HEK293 (cell line): Measurements from ENCODE around the gene MRTFB.

Experiments used
- CTCF ChIP-seq: fragments of 450-650 bp; formaldehyde crosslinking; IDR thresholded peaks from 2 replicates; pipeline ENCODE4 v1.5.1; 2016; ENCODE audit warnings: missing biosample characterization, missing genetic modification characterization
- OVOL3 ChIP-seq: fragments of 450-650 bp; formaldehyde crosslinking; IDR thresholded peaks from 2 replicates; pipeline ENCODE4 v1.5.1; 2016; ENCODE audit warnings: missing biosample characterization, missing genetic modification characterization
- SALL2 ChIP-seq: fragments of 450-650 bp; formaldehyde crosslinking; IDR thresholded peaks from 2 replicates; pipeline ENCODE4 v1.5.0; 2017; ENCODE audit warnings: missing biosample characterization, mild to moderate bottlenecking, missing genetic modification characterization, borderline replicate concordance
- TCF7L2 ChIP-seq: IDR thresholded peaks from 2 replicates; pipeline ENCODE4 v1.6.1; 2011; ENCODE audit warnings: low read depth, mild to moderate bottlenecking, inconsistent platforms, low read length, moderate library complexity, borderline replicate concordance
- ZBTB17 ChIP-seq: fragments of 450-650 bp; formaldehyde crosslinking; IDR thresholded peaks from 2 replicates; pipeline ENCODE4 v1.5.1; 2016; ENCODE audit warnings: missing biosample characterization, missing genetic modification characterization
- ZNF133 ChIP-seq: fragments of 450-650 bp; formaldehyde crosslinking; IDR thresholded peaks from 2 replicates; pipeline ENCODE4 v1.5.1; 2016; ENCODE audit warnings: missing biosample characterization, missing genetic modification characterization
- ZNF175 ChIP-seq: fragments of 450-650 bp; formaldehyde crosslinking; IDR thresholded peaks from 2 replicates; pipeline ENCODE4 v1.5.1; 2016; ENCODE audit warnings: missing biosample characterization, missing genetic modification characterization
- ZNF274 ChIP-seq, 2 experiments: fragments of 200-500 bp in 1 of 2; fragments of 450-650 bp in 1 of 2; sonication (Bioruptor generic) in 1 of 2; formaldehyde crosslinking in 1 of 2; IDR thresholded peaks; 2 replicates each; pipeline versions ENCODE4 v1.5.1 to v1.6.1; 2014 to 2016; ENCODE audit warnings: borderline replicate concordance in 1 of 2, inconsistent platforms in 1 of 2, low read length in 1 of 2, missing biosample characterization in 1 of 2, missing genetic modification characterization in 1 of 2
- ZNF280C ChIP-seq: fragments of 450-650 bp; formaldehyde crosslinking; IDR thresholded peaks from 2 replicates; pipeline ENCODE4 v1.5.1; 2016; ENCODE audit warnings: missing biosample characterization, missing genetic modification characterization
- ZNF350 ChIP-seq: fragments of 450-650 bp; formaldehyde crosslinking; IDR thresholded peaks from 2 replicates; pipeline ENCODE4 v1.5.0; 2017; ENCODE audit warnings: missing biosample characterization, mild to moderate bottlenecking, missing genetic modification characterization
- ZNF792 ChIP-seq: fragments of 450-650 bp; formaldehyde crosslinking; IDR thresholded peaks from 2 replicates; pipeline ENCODE4 v1.5.1; 2016; ENCODE audit warnings: missing biosample characterization, missing genetic modification characterization
- ZNF843 ChIP-seq: fragments of 450-650 bp; formaldehyde crosslinking; IDR thresholded peaks from 2 replicates; pipeline ENCODE4 v1.5.1; 2016; ENCODE audit warnings: missing biosample characterization, missing genetic modification characterization
- TF ChIP-seq, protein P1 (sequence below): fragments of 450-650 bp; formaldehyde crosslinking; IDR thresholded peaks from 2 replicates; pipeline ENCODE4 v1.5.1; 2016; ENCODE audit warnings: missing biosample characterization, missing genetic modification characterization

GRCh38 chr16:14056970-14057369 lies 14.1 kb upstream of the MRTFB start:
- TF ChIP-seq ZNF843: no peak
- TF ChIP-seq ZNF133: no peak
- no peak for TF ChIP-seq ZNF274 (IDR thresholded peaks at IDR 0.05; ENCODE audit: low read length)
- TF ChIP-seq ZNF274 (tag by site-specific recombination; IDR thresholded peaks at IDR 0.05; ENCODE audit: borderline replicate concordance): no peak
- TF ChIP-seq TCF7L2: no peak
- no peak for TF ChIP-seq CTCF (tag by site-specific recombination)
- no peak for TF ChIP-seq OVOL3 (tag by site-specific recombination)
- no peak for TF ChIP-seq ZNF792
- TF ChIP-seq ZNF350 (tag by site-specific recombination): no peak
- TF ChIP-seq SALL2 (tag by site-specific recombination): no peak
- no peak for TF ChIP-seq ZBTB17 (tag by site-specific recombination)
- no peak for TF ChIP-seq ZNF280C (tag by site-specific recombination)
- TF ChIP-seq, protein P1, sequence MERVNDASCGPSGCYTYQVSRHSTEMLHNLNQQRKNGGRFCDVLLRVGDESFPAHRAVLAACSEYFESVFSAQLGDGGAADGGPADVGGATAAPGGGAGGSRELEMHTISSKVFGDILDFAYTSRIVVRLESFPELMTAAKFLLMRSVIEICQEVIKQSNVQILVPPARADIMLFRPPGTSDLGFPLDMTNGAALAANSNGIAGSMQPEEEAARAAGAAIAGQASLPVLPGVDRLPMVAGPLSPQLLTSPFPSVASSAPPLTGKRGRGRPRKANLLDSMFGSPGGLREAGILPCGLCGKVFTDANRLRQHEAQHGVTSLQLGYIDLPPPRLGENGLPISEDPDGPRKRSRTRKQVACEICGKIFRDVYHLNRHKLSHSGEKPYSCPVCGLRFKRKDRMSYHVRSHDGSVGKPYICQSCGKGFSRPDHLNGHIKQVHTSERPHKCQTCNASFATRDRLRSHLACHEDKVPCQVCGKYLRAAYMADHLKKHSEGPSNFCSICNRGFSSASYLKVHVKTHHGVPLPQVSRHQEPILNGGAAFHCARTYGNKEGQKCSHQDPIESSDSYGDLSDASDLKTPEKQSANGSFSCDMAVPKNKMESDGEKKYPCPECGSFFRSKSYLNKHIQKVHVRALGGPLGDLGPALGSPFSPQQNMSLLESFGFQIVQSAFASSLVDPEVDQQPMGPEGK (tag by site-specific recombination): no peak
- no peak for TF ChIP-seq ZNF175
